ENCODE data around the gene ABHD16A.

Gene ABHD16A

DNA sequence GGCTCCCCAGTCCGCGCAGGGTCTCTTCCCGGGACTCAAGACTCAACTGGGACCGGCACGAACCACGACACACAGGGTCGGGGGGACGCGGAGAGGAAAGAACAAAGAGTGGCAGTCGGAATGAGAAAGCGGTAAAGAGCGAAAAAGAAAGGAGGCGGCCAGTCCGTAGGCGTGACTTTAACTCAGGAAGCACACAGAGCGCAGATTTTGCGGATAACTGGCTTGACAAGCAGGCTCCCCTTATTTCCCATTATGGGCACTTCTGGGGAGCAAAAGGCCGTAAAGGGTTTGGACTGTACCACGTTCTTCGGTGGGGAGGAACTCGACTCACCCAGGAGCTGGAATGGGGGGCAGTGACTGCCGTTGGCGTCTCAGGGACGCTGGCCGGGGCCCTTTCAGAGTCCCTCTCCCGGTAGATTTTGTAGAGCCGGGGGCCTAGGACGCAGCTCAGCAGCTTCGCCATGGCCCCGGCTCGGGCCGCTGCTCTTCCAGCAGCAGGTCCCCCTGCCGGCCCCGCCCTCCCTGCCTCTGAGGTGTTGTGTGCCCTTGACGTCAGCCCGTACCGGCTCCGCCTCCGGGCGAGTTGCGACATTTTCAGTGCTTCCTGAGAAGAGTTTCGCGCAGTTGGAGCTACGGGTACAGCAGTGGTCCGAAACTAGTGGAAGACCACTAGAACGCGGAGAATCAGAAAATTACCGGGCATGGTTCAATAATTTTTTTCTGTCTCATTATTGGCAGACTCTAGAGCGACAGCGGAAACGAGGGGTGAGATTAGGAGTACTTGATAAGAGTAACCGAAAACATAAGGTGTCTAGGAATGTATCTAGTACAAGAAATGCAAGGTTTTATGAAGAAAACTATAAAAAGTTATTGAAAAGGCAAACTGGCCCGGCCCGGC lies at the start of gene ABHD16A:
TSS of gene ABHD16A (minus strand) at position 506 of the 898 bp plus-strand sequence. CDS start at position 463, 43 bp downstream.
- peak; percentile 99 for DNase-seq (ENCODE audit: low spot score)

DNA sequence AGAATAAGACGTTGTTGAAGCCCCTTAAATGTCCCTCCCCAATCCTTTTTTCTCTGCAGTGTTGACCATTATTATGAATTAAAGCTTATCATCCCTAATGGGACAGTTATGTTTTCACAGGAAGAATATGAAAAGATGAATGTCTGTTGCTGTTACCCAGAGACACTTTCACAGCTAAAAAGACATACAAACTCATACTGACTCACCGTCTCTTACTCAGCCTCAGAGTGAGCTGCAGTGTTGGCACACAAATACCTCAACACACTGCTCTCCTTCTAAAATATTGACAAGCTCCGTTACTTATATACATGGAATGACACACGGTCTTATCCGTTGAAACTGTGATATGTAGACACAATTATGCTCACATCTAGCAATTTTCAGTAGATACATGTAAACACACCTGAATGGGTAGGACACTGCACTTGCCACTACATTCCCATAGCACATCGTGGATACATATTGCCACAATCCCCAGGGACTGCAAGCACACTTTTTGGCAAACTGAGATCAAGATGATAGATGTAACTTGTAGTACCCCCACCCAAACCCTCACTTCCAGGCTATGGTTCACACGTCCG lies 49.7 kb upstream of the ABHD16A start:
- DNase-seq (ENCODE audit: low spot score), result peak; percentile 74

DNA sequence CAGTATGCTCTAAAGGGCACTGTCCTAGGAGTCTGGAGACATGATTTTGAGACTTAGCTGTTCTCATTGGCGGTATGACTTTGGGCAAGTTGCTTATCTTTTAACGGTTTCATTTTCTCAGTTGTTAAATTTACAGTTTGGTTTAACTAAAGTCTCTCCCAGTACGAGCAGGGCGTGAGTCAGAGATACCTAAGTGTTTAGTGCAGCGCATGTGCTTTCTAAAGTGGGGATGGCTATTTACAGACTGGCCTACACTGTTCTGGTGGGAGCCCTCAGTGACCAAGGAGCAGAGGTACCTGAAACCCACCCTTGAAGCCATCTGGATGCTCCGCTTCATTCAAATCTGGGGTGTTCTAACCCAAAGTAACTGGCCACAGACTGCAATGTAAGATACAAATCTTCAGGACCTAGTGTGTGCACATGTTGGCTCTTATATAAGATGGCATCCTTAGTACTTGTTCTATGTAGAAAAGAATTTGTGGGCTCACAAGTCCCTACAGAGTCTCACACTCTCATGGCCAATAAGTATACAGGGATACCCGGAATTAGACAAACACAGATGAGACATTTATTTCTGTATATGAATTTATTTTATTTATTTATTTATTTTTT lies 47.4 kb upstream of the ABHD16A start:
- no peak for DNase-seq (ENCODE audit: low spot score)

DNA sequence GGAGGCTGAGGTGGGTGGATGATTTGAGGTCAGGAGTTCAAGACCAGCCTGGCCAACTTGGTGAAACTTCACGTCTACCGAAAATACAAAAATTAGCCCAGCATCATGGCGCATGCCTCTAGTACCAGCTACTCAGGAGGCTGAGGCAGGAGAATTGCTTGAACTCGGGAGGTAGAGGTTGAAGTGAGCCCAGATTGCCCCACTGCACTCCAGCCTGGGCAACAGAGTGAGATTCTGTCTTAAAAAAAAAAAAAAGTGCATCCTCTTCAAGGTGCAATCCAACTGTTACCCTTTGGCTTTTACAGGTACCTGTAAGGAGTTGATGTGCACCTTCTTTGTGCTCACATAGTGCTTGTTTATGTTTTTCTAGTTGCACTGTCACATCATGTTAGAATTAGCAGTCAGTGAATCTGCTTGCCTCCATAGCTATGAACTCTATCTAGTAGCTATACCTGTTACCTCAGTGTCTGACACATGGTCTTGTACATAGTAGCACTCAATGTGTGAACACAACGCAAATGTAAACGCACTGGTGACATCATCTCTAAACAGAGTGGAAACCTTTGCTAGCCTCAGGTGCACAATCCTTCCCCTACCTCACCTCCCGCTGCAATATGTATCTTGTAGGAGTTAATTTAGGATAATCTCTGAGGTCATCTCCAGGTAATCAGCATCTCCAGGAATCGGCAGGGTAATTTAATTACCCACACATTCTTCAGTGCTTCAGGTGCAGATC lies 46.3 kb upstream of the ABHD16A start:
- DNase-seq (ENCODE audit: low spot score), result no peak

DNA sequence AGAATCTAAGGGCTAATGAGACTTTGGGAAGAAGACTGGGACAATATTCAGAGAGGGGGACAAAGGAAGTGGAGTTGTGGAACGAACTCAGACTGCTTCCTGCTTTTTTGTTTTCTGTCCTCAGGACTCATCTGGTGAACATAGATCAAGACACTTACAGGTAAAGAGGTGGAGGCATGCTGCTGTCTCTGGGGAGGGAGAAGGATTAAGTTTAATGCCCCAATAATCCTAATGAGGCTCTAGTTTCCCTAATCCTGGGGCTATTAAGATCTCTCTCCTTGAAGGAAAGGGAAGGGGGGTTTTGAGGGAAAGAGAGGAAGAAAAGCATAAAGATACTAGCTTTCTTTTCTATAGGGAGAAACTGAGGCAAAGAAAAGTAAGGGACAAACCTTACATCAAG lies 41.3 kb upstream of the ABHD16A start:
- DNase-seq (ENCODE audit: low spot score), result no peak

DNA sequence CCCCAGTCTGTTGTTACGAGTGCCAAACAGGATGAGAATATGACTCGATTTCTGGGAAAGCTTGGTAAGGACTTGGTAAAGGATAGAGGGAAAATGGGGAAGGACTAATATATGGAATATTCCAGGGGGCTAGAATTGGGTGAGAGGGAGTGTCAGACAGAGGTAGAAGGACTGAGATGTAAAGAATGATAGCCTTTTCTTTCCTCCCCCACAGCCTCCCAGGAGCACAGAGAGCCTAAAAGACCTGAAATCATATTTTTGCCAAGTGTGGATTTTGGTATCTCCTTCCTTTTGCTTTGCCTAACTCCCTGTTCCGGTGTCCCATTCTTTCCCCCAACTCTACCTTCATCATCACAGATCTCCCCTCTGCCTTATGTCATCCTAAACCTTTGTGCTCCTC lies 39.8 kb upstream of the ABHD16A start:
- DNase-seq (ENCODE audit: low spot score), result no peak

DNA sequence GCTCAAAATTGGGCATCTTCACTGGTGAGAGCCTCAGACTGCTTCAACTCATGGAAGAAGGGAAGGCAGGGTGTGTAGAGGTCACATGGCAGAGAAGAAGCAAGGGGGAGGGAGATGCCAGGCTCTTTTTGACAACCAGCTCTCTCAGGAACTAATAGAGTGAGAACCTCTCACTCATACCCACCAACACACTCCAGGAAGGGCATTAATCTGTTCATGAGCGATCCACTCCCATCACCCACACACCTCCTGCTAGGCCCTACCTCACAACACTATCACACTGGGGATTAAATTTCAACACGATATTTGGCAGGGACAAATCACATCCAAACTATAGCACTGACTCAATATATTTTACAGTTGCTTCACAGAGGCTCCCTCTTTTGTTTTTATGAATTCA lies 38.7 kb upstream of the ABHD16A start:
- no peak for DNase-seq (ENCODE audit: low spot score)

DNA sequence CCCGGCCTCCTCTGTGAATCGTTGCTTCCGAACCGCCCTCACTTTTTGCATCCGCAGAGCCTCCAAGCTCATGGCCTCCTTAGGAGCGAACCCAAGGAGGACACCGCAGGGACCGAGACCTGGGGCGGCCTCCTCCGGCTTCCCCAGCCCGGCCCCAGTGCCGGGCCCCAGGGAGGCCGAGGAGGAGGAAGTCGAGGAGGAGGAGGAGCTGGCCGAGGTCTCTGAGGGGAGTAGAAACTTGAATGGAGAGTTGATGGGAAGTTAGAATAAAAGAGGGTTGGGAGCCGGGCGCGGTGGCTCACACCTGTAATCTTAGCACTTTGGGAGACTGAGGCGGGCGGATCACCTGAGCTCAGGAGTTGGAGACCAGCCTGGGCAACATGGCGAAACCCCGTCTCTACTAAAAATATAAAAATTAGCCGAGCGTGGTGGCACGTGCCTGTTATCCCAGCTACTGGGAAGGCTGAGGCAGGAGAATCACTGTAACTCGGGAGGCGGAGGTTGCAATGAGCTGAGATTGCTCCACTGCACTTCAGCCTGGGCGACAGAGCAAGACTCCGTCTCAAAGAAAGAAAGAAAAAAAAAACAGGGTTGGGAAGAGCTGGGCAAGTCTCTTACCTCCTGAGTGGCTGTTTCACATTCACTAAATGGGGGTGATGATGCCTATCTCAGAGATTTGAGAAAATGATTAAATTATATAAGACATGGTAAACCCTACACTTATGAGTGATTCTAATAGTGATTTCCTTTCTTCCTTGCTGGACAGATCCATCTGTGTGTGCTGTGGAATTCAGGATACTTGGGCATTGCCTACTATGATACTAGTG lies 37.5 kb upstream of the ABHD16A start:
- peak; percentile 53 for DNase-seq (ENCODE audit: low spot score)

DNA sequence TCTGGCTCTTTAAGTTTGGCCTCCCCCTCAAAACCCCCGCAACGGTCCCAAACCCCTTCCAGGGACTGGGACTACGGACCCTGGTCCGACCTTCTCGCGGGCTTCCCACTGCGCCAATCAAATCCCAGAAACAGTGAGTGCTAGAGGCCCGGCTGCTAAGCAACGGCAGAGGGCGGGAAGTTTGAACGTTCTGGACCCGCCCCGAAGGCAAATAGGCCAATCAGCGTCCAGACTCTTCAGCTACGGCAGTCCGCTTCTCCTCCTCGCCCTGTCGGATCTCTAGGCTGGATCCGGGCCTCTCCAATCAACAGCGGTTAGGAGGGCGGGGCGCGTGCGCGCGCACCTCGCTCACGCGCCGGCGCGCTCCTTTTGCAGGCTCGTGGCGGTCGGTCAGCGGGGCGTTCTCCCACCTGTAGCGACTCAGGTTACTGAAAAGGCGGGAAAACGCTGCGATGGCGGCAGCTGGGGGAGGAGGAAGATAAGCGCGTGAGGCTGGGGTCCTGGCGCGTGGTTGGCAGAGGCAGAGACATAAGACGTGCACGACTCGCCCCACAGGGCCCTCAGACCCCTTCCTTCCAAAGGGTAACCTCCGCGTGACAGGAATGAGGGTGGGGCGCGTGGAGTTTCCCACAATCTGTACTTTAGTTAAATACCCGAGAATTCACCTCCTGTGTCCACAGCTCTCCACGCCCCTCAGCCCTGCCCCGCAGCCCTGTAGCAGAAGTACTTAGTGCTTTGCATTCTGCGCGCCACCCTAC lies 36.7 kb upstream of the ABHD16A start, which contains the start of gene MSH5:
TSS of gene MSH5 (plus strand) at position 367 of the 758 bp plus-strand sequence. CDS start 462 bp downstream, outside the sequence.
- DNase-seq (ENCODE audit: low spot score), result peak; percentile 98

DNA sequence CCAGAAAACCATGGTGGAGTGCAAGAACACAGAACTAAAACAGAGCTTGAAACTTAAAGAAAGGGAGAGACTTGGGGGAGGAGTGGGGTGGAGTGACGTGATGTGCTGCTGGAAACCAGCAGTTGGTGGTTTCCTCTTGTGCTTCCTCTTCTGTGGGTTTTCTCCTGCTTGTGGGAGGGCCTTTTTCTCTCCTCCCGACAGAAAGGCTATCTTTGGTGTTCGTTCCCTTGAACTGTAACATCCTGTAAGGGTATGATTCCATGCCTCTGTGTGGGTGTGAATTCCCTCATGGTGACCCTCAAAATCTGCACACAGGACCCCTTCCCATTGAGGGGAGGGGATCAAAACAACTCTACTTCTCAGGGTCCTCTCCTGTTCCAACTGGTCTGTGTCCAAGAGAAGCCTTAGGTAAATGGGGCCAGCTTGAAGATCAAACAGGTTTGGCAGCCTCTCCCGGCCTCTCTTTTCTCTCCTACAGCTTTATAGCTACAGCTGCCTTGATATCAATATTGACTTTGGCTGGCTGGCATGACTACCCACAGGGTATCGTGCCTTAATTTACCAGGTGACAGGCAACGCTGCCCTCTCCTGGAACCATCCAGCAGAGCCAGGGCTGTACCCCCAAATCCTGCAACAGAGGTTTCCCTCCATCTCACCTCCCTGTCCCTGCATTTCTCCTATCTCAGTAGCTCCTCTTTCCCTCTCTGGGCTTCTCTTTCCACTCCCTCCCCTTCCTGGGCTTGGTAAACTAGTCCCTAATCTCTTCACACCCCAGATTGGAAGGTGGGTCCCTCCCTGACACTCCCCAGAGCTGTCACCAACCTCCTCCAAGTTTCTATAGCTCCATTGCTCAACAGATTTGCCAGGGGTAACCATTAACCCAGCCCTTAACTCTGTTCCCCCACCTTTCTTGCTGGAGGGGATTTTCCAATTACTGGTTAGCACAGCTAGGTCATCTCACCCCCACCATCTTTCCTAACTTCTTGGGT lies 35.2 kb upstream of the ABHD16A start:
- DNase-seq (ENCODE audit: low spot score), result peak; percentile 67

DNA sequence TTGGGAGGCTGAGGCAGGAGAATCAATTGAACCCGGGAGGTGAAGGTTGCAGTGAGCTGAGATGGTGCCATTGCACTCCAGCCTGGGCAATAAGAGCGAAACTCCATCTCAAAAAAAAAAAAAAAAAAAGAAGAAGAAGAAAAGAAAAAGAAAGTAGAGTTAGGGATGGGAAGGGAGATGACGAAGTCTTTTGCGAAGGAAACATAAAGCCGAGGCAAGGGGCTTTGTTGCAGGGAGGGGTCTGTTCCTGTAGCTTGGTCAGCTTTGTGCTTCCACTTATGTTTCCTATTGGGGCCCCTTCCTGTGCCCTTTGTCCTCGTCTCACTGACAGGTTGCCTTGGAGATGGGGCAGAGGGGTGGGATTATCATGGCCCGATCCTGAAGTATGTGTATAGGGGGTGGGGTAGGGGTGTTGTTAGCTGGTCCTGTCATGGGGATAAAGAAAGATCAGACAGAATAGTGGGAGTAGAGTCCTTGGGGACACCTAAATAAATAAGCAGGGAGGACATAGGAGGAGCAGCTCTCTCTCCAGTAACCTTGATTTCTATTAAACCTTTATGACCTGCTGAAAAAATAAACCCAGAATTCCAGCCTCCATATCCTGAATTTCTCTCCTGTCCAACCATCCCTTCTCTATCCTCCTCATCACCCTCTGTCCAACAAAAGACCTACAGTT lies 34.3 kb upstream of the ABHD16A start:
- DNase-seq (ENCODE audit: low spot score), result no peak

DNA sequence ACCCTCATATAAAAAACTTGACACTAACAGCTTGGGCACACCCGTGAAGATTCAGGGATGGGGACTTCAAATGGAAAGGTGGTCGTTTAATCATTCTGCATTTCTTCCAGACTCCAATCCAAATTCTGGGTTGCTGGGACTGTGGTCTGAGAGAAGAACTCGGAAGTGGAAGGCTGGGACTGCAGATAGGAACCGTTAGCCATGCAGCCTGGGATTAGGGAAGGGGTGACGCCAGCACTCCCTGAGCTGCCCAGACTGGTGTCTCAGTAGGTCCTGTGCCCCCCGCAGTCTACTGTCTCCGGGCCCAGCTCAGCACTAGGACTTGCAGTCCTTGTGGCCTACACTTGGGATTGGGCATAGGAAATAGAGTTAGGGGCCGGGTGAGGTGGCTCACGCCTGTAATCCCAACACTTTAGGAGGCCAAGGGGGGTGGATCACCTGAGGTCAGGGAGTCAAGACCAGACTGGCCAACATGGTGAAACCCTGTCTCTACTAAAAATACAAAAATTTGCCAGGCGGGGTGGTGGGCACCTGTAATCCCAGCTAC lies 33.7 kb upstream of the ABHD16A start:
- no peak for DNase-seq (ENCODE audit: low spot score)

DNA sequence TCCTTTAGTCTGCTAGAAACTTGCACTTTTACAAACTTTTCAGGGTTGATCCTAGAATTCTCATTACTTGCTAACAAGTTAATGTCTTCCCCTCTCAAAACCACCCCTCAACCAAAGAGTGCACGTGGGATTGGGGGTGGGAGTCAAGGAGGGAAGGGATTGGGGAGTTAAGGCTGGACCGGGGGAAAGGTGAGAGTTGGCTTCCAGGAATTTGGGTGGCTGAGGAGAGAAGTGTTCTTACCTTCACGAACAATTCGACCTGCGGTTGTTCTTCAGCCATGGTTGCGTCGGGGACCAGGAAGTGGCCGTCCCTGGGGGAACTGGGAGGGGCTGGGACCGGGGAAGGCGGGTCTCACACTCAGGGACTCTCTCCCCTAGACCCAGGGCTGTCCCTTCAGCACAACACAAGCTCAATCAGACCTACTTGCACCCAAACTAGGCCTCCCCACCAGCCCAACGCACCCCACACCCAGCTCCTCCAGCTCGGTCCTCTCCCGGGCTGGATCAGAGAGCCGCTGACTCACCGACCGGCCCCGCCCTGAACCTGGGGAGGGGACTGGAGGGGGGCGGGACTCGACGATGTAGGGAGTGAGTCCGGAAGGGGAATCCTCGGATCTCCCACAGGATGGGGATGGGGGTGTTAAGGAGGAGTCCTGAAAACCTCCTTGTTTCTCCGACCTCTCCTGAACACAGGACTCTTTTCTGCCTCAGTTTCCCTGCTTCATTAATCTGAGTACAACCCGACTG lies 33.1 kb upstream of the ABHD16A start, which contains the start of gene CLIC1:
TSS of gene CLIC1 (minus strand) at position 510 of the 747 bp plus-strand sequence. CDS start at position 280, 230 bp downstream.
- peak; percentile 90 for DNase-seq (ENCODE audit: low spot score)

DNA sequence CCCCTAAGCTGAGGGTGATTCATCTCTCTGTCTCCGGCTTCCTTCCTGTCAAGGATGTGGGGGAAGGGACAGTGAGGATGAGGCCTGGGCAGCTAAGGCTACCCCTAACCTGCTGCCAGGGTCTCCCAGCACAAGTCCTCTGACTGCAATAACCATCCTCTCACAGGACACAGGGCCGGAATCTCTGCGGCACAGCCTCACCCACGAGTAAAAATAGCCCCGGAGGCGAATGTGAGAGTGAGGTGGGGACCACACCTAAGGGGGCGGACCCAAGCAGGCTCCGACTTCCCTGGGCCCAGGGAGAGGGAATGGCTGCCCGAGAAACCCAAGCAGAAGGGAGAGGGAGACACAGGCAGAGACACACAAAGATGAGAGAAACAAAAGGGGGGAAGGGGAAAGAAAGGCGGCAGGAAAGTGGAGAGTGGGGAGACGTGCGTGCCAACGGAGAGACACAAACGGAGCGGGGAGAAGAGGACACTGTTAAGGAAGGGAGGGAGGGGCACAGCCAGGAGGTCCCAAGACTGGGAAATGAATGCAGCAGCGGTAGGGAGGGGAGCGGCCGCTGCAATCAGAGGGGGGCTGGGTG lies 31.8 kb upstream of the ABHD16A start:
- DNase-seq (ENCODE audit: low spot score), result peak; percentile 66

DNA sequence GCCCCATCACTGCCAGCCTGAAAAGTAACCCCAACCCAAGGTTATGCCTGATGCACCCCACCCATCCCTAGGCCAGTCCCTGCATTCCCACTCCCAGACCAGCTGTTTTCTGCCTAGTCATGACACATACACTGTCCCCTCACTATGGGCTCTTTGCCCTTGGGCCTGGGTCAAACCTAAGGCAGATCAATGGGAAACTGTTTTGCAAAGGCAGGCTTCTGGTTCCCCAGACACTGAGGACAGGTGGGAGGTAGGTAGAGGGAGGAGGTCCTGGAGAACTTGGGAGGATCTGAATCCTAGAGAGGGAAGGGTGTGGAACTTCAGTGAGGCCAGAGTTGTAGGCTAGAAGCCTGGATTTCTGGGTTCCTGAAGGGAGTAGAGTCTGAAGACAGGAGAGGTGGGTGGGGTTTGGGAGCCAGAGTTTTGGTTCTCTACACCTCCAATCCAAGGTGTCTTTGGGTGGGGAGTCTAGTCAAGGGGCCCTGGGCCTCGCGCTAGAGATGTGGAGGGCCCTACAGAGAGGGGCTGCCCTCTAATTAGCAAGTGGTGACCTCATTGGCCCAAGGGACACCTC lies 31.2 kb upstream of the ABHD16A start:
- no peak for DNase-seq (ENCODE audit: low spot score)

DNA sequence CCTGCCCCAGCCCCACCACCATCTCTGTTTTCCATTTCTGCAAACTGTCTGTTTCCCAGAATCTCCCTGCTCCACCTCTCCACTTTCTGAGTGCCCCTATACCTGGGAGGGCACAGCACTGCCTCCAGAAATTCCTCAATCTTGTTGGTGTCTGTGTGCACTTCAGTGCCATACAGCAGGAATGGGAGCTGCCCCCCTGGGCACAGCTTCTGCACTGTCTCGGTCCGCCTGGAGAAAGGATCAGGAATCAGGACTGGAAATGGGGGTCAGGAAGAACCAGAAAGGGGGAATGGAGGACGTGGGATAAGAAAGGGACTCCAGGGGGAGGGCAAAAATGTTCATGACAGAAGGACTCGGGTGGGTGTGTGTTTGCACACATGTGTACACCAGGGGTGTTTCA lies 30.6 kb upstream of the ABHD16A start:
- no peak for DNase-seq (ENCODE audit: low spot score)

DNA sequence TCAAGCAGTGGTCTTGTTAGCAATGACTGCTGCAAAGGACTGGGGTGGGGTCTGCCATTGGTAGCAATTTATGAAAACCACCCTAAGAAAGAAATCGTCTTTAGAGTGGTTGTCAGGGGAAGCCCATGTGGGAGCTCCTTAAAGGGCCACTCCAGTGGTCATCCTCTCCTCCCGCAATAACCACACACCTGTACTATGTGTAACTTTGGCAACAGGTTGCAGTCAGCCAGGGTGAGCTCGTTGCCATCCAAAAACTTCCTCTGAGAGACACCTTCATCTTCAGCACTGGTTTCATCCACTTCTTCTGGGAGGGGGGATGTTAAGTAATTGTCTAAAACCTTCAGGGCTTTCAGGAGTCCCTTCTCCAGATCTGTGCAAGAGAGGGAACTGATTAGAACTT lies 28.9 kb upstream of the ABHD16A start:
- DNase-seq (ENCODE audit: low spot score), result no peak
